BJ (cell line): ENCODE results near the gene SLC24A2. TPM values are rescaled to one million over a fixed set of nuclear protein-coding genes. Genes with fewer than 3 reads are reported as not detected.
"Not testable (repeated sequence)": the region's sequence is repeated elsewhere in the genome, so short reads cannot be mapped to it uniquely, and the experiment has no call there.

Source experiments
- CTCF ChIA-PET: fragments of 350-600 bp; formaldehyde crosslinking; extraction: SDS; loops from one replicate; lab custom pipeline; 2021; ENCODE audit warnings: antibody characterized with exemption, inconsistent platforms; lab: Yijun Ruan, JAX
- POLR2A ChIA-PET: fragments of 300-600 bp; sonication (Branson Sonifier 250); formaldehyde crosslinking; extraction: SDS; loops from one replicate; lab custom pipeline; 2021; ENCODE audit warnings: antibody characterized with exemption; lab: Charles Lee
- DNase-seq: peaks from one replicate; pipeline ENCODE4 v3.0.0-alpha.2; 2011; ENCODE audit warnings: low read depth
- H3K27me3 ChIP-seq: 2 replicates; pipeline ENCODE4 v1.6.0; 2011; ENCODE audit warnings: low read length; ENCODE audit not compliant: control insufficient read depth, insufficient read depth
- H3K36me3 ChIP-seq: 2 replicates; pipeline ENCODE4 v1.5.1; 2011; ENCODE audit warnings: low read length; ENCODE audit not compliant: control insufficient read depth, insufficient read depth
- H3K4me3 ChIP-seq: 2 replicates; pipeline ENCODE4 v1.5.1; 2011; ENCODE audit warnings: low read depth, mild to moderate bottlenecking, control low read depth, low read length
- polyA minus RNA-seq: library from RNA; depleted of rRNA, polyadenylated mRNA; stranded (reverse); fragments of >200 nt; gene quantifications from 2 replicates; pipeline ENCODE4 v1.2.3, GENCODE V29; 2011; rRNA and poly(A)+ RNA removed
- polyA plus RNA-seq: library from polyadenylated mRNA; depleted of rRNA; stranded (reverse); fragments of >200 nt; gene quantifications from 2 replicates; pipeline ENCODE4 v1.2.3, GENCODE V29; 2011; rRNA removed
- TF ChIP-seq, protein P1 (sequence below): IDR thresholded peaks from 2 replicates; pipeline ENCODE4 v1.5.1; 2011; ENCODE audit warnings: low read depth, mild to moderate bottlenecking, control low read depth, inconsistent platforms, low read length, moderate library complexity; ENCODE audit not compliant: insufficient read depth

Gene SLC24A2
- polyA plus RNA-seq (not detected in 2 replicates), polyA minus RNA-seq (not detected in 2 replicates)

DNA sequence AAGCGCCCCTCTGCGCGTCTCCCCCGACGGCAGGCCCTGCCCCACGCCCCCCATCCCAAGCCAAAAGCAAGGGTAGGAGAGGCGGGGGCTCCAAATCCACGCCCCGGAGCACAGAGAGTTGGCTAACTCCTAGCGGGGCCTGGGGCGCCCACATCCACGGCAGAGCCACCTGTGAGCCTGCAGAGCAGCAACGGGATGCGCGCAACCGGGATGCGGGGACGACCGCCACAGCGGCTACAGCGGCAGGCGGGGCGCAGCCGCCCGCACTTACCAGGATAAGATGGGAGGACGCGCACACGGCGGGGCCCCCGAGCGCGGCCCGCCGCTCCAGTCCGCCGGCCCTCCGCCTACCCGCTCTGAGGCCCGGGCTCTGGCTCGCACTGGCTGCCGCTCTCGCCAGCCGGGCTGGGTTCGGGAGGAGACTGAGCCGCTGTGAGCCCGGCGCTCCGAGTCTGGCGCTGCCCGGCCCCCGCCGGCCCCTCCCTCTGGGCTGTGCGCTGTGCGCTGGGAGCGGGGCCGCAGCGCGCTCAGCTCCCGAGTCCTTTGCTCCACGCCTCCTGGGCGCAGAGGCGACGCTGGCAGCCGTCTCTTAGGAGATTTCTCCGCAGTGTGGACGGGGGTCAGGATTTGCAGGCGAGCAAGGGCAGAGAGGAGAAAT lies at the start of gene SLC24A2:
Gene SLC24A2, minus strand, starts transcription at position 424 of the 658 bp plus-strand sequence.
- TF ChIP-seq, protein P1, sequence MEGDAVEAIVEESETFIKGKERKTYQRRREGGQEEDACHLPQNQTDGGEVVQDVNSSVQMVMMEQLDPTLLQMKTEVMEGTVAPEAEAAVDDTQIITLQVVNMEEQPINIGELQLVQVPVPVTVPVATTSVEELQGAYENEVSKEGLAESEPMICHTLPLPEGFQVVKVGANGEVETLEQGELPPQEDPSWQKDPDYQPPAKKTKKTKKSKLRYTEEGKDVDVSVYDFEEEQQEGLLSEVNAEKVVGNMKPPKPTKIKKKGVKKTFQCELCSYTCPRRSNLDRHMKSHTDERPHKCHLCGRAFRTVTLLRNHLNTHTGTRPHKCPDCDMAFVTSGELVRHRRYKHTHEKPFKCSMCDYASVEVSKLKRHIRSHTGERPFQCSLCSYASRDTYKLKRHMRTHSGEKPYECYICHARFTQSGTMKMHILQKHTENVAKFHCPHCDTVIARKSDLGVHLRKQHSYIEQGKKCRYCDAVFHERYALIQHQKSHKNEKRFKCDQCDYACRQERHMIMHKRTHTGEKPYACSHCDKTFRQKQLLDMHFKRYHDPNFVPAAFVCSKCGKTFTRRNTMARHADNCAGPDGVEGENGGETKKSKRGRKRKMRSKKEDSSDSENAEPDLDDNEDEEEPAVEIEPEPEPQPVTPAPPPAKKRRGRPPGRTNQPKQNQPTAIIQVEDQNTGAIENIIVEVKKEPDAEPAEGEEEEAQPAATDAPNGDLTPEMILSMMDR: no peak
- POLR2A ChIA-PET: no interaction called here
- Histone ChIP-seq H3K4me3 (no peak within 1 kb of the TSS), H3K27me3 (peaks cover 4% of the 10 kb centered on the region; the same call in 1 of the 2 replicates), H3K36me3 (no peaks in the 10 kb centered on the region)
- DNase-seq: no peak
- CTCF ChIA-PET: no interaction called here

DNA sequence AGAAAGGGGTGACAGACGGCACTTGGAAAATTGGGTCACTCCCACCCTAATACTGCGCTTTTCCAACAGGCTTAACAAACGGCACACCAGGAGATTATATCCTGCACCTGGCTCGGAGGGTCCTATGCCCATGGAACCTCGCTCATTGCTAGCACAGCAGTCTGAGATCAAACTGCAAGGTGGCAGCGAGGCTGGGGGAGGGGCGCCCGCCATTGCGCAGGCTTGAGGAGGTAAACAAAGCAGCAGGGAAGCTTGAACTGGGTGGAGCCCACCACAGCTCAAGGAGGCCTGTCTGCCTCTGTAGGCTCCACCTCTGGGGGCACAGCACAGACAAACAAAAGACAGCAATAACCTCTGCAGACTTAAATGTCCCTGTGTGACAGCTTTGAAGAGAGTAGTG lies 44.5 kb upstream of the SLC24A2 start:
- H3K36me3 ChIP-seq, H3K4me3 ChIP-seq, DNase-seq, H3K27me3 ChIP-seq, POLR2A ChIA-PET, CTCF ChIA-PET: not testable (repeated sequence)

DNA sequence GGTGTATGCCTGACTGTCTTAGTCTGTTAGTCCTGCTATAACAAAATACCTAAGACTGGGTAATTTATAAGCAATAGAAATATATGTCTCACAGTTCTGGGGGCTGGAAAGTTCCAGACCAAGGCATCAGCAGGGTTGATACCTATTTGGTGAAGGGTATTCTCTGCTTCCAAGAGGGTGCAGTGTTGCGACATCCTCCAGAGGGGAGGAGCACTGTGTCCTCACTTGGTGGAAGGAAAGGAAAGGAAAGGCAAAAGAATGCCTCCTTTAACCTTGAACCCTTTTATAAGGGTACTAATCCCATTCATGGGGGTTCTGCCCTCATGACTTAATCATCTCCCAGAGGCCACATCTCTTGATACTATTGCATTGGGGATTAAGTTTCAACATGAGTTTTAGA lies 42.0 kb upstream of the SLC24A2 start:
- Histone ChIP-seq H3K36me3 (no peaks in the 10 kb centered on the region), H3K4me3 (no peak overlapping the region), H3K27me3 (no peaks in the 10 kb centered on the region)
- DNase-seq: no peak
- POLR2A ChIA-PET: no interaction called here
- CTCF ChIA-PET: no interaction called here
- TF ChIP-seq, protein P1: no peak

DNA sequence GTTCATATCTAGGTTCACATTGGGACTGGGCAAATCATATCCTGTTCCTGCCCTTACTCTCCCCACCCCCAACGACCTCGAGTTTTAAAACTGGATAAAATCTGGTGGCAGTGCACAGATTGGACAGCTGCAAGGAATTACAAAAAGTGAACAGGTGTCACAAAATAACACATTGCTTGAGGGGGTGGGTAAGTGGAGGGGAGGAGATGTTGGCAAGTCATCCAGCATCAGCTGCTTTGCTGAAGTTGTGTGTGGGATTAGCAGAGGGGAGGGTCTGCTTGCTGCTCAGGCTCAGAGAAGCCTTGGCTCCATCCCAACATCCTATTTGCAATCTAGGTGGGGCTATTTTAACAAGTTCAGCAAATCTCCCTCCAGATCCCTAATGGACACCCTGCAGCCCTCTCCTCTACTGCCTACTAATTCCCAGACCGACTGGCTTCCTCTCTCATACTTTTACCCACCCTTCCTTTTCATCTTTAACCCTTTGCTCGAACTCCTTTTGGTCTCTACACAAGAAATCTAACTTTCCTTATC lies 39.8 kb upstream of the SLC24A2 start:
- H3K27me3 ChIP-seq: no peaks in the 10 kb centered on the region
- ChIA-PET POLR2A (no interaction called here), CTCF (no interaction called here)
- H3K4me3 ChIP-seq: no peak overlapping the region
- no peaks in the 10 kb centered on the region for H3K36me3 ChIP-seq
- DNase-seq: no peak
- TF ChIP-seq, protein P1: no peak

DNA sequence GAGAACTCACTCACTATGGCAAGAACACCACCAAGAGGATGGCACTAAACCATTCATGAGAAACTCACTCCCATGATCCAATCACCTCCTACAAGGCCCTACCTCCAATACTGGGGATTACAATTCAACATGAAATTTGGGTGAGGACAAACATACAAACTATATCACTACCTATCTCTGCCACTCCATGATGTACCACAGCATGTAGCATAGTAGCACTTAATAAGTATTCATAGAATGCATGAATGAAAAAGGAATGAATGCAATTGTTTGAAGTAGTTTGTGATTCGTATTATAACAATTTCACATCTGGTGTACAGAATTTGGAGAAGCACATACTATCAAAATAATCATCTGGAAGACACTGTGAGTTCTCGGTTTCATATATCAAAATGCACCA lies 27.9 kb upstream of the SLC24A2 start:
- TF ChIP-seq, protein P1: no peak
- POLR2A ChIA-PET: no interaction called here
- CTCF ChIA-PET: no interaction called here
- DNase-seq: no peak
- Histone ChIP-seq H3K4me3 (no peak overlapping the region), H3K36me3 (no peaks in the 10 kb centered on the region), H3K27me3 (no peaks in the 10 kb centered on the region)

DNA sequence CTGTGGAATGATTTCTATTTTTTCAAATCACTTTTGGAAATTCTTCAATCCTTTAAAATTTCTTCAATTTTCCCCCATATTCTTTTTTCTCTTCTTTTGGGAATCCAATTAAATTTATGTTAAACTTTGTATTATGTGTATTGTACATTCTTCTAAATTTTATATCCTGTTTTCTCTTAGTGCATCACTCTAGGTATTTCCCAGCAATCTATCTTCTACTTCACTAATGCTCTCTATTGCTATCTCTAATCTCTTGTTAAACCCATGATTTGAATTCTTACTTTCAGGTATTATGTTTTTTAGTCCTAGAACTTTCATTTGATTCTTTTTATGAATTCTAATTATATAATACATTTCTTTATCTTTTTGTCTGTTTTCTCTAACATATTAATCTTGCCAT lies 23.4 kb upstream of the SLC24A2 start:
- CTCF ChIA-PET: no interaction called here
- Histone ChIP-seq H3K4me3 (no peak overlapping the region), H3K27me3 (no peaks in the 10 kb centered on the region), H3K36me3 (no peaks in the 10 kb centered on the region)
- TF ChIP-seq, protein P1: no peak
- DNase-seq: no peak
- POLR2A ChIA-PET: no interaction called here
